Brain microvascular endothelial cell (primary cell): ENCODE data around the gene MIER3.

ENCODE experiments used
- DNase-seq: peaks from one replicate; pipeline ENCODE4 v3.0.0-alpha.2; 2020
- H3K27ac ChIP-seq: fragments of 250-450 bp; sonication (Bioruptor Pico); 2 replicates; pipeline ENCODE4 v1.5.1; 2020; ENCODE audit warnings: mild to moderate bottlenecking, moderate library complexity
- H3K27me3 ChIP-seq: fragments of 250-450 bp; sonication (Bioruptor Pico); replicated peaks from 2 replicates; pipeline ENCODE4 v1.5.1; 2020; ENCODE audit warnings: mild to moderate bottlenecking
- H3K36me3 ChIP-seq: fragments of 250-450 bp; sonication (Bioruptor Pico); replicated peaks from 2 replicates; pipeline ENCODE4 v1.5.1; 2020; ENCODE audit warnings: mild to moderate bottlenecking
- H3K4me3 ChIP-seq: 2 replicates; pipeline ENCODE4 v1.5.1; 2011; ENCODE audit warnings: low read depth, mild to moderate bottlenecking, control low read depth, low read length, moderate library complexity
- CTCF ChIP-seq: IDR thresholded peaks from 2 replicates; pipeline ENCODE4 v1.5.1; 2011; ENCODE audit warnings: low read depth, mild to moderate bottlenecking, moderate library complexity, low read length, control low read depth, inconsistent platforms; ENCODE audit errors: missing control alignments
- in situ Hi-C: cut with HindIII; loops from 2 replicates; pipeline ENCODE4 v1.10.0; 2017; ENCODE audit warnings: low sequenced_read_pairs, low pct_ligation_motif_present

Gene MIER3

GRCh38 chr5:56914678-56915077 is 37.2 kb downstream of the MIER3 start:
- in situ Hi-C loops: loop anchor here (25.0 kb wide), 1 partner anchor 348 kb away; no protein-coding TSS in a partner anchor
- Histone ChIP-seq H3K27me3 (no peaks in the 10 kb centered on the region), H3K4me3 (no peak overlapping the region), H3K36me3 (no peaks in the 10 kb centered on the region), H3K27ac (no peak overlapping the region)
- TF ChIP-seq CTCF: no peak
- DNase-seq: no peak

- Histone ChIP-seq H3K27me3 (no peaks in the 10 kb centered on the region), H3K36me3 (no peaks in the 10 kb centered on the region), H3K27ac (no peak overlapping the region), H3K4me3 (no peak overlapping the region)
- TF ChIP-seq CTCF: no peak
- in situ Hi-C loops: loop anchor here (25.0 kb wide), 1 partner anchor 349 kb away; no protein-coding TSS in a partner anchor
- DNase-seq: no peak
Measured at GRCh38 chr5:56913766-56914165, 38.2 kb downstream of the MIER3 start.

GRCh38 chr5:56910210-56910965 is 41.5 kb downstream of the MIER3 start:
- no peak for DNase-seq
- no peak for TF ChIP-seq CTCF
- in situ Hi-C loops: loop anchor here (25.0 kb wide), 1 partner anchor 352 kb away; no protein-coding TSS in a partner anchor

GRCh38 chr5:56909294-56910209 is 42.4 kb downstream of the MIER3 start, which contains the start of gene SETD9:
Gene SETD9 (plus strand): TSS chr5:56909596. CDS start chr5:56909646, 50 bp downstream.
- peak; percentile 96 for DNase-seq
- no peaks in the 10 kb centered on the region for H3K27me3 ChIP-seq
- peak within 1 kb of the TSS; percentile 96 for H3K27ac ChIP-seq
- in situ Hi-C loops: loop anchor here (25.0 kb wide), 1 partner anchor 353 kb away; no protein-coding TSS in a partner anchor
- H3K36me3 ChIP-seq: no peaks in the 10 kb centered on the region
- peak within 1 kb of the TSS; percentile 74 for H3K4me3 ChIP-seq
- no peak for TF ChIP-seq CTCF

More at GRCh38 chr5:56910210-56910965, 41.5 kb downstream of the MIER3 start:
- H3K27ac ChIP-seq: peak overlapping the region; percentile 96
- no peaks in the 10 kb centered on the region for H3K36me3 ChIP-seq
- H3K27me3 ChIP-seq: no peaks in the 10 kb centered on the region
- peak overlapping the region; percentile 74 for H3K4me3 ChIP-seq

- peak overlapping the region; percentile 85 for H3K27ac ChIP-seq
- no peaks in the 10 kb centered on the region for H3K27me3 ChIP-seq
- H3K4me3 ChIP-seq: peak overlapping the region; percentile 73
- no peak for TF ChIP-seq CTCF
- in situ Hi-C loops: loop anchor here (25.0 kb wide), 1 partner anchor 353 kb away; no protein-coding TSS in a partner anchor
- no peaks in the 10 kb centered on the region for H3K36me3 ChIP-seq
- DNase-seq: peak; percentile 32
Measured at GRCh38 chr5:56908942-56909293, 43.0 kb downstream of the MIER3 start.
